ENCODE measurements around the gene MAGEB17. TPM values are rescaled to one million over a fixed set of nuclear protein-coding genes. Genes with fewer than 3 reads are reported as not detected.

The MAGEB17 gene
- total RNA-seq, 1 experiment from 2014 or later: not detected

- ChIA-PET POLR2A (no interaction called here), RAD21 (ENCODE audit: low non-redundant PET in 1 of 2, low total read pairs in 2 of 2, uncharacterized antibody in 2 of 2, unreplicated experiment in 2 of 2) (no interaction called here), CTCF (no interaction called here)
- H3K9me3 ChIP-seq (ENCODE audit: control insufficient read depth in 1 of 2, insufficient read depth in 1 of 2, low read depth in 1 of 2, low read length in 2 of 2): no peaks in the 10 kb centered on the region
- no peak overlapping the region for H3K4me2 ChIP-seq (ENCODE audit: low read length)
- no peak overlapping the region for H3K27ac ChIP-seq (ENCODE audit: low read depth, low read length)
- peaks cover 0 to 19% of the 10 kb centered on the region in 2 experiments; a peak in 1 of 4 replicates for H3K36me3 ChIP-seq (ENCODE audit: control insufficient read depth in 1 of 2, insufficient read depth in 2 of 2, low read length in 2 of 2)
- H2AFZ ChIP-seq (ENCODE audit: low read depth, low read length, poor library complexity, severe bottlenecking): no peak overlapping the region
- no peaks in the 10 kb centered on the region for H3K9me2 ChIP-seq (ENCODE audit: insufficient read depth)
- H4K20me1 ChIP-seq (ENCODE audit: insufficient read depth): no peaks in the 10 kb centered on the region
- H3K79me2 ChIP-seq (ENCODE audit: insufficient read depth, low read length): no peaks in the 10 kb centered on the region
- no peak overlapping the region for H3K4me3 ChIP-seq (replicated peaks in 1 of 2; ENCODE audit: low read depth in 1 of 2, low read length in 2 of 2)
- no TSS peak for BruUV-seq (replicated peaks)
- no peak for DNase-seq (ENCODE audit: low read depth, low spot score)
- no peak overlapping the region for H3K9ac ChIP-seq (ENCODE audit: low read length)
- no peaks in the 10 kb centered on the region for H3K27me3 ChIP-seq (ENCODE audit: insufficient read depth, low read length)
- peaks cover 6 to 13% of the 10 kb centered on the region in 2 experiments; a peak in 3 of 4 replicates for H3K4me1 ChIP-seq (ENCODE audit: control insufficient read depth in 1 of 2, insufficient read depth in 2 of 2, low read length in 2 of 2)
- no peak for TF ChIP-seq ZFX (IDR thresholded peaks at IDR 0.05)
- TF ChIP-seq ZNF274 (IDR thresholded peaks at IDR 0.05; ENCODE audit: low read depth, low read length): no peak
- TF ChIP-seq CTCF (IDR thresholded peaks at IDR 0.05 in 2 of 3, conservative IDR thresholded peaks at IDR 0.05 in 1 of 3; ENCODE audit: borderline replicate concordance in 1 of 3, insufficient read depth in 1 of 3, low read depth in 2 of 3, low read length in 2 of 3): no peak
- no peak for TF ChIP-seq TCF7L2 (IDR thresholded peaks at IDR 0.05; ENCODE audit: borderline replicate concordance, extremely low read depth, insufficient read depth, insufficient read length)
- no peak for TF ChIP-seq POLR2A (IDR thresholded peaks at IDR 0.05; ENCODE audit: borderline replicate concordance, extremely low read depth, insufficient read depth, insufficient read length)
- TF ChIP-seq POLR2AphosphoS5 (IDR thresholded peaks at IDR 0.05; ENCODE audit: low read depth, low read length): no peak
- no peak for TF ChIP-seq FOSL1 (IDR thresholded peaks at IDR 0.05; ENCODE audit: low read depth)
- no peak for TF ChIP-seq SRF (IDR thresholded peaks at IDR 0.05; ENCODE audit: low read depth)
- no peak for ATAC-seq
- intact Hi-C loops (cut with micrococcal nuclease): no loop called here
These were observed 11.6 kb upstream of the MAGEB17 start for GRCh38 chrX:16155581-16156096.

Measured in HCT116 (cell line).